ACC112 (cell line): Measurements from ENCODE around the gene TBC1D19.

ENCODE experiments used
- H2AFZ ChIP-seq: fragments of 200-600 bp; sonication (generic); one replicate; pipeline ENCODE4 v1.6.0; 2017; ENCODE audit warnings: antibody characterized with exemption, low read length; ENCODE audit not compliant: unreplicated experiment
- H3K27ac ChIP-seq: fragments of 200-600 bp; sonication (generic); 2 replicates; pipeline ENCODE4 v1.5.1; 2014; ENCODE audit warnings: low read depth, mild to moderate bottlenecking, antibody characterized with exemption, low read length, moderate library complexity
- H3K27me3 ChIP-seq: fragments of 200-600 bp; sonication (generic); 2 replicates; pipeline ENCODE4 v1.6.1; 2014; ENCODE audit warnings: mild to moderate bottlenecking, antibody characterized with exemption, low read length, moderate library complexity, mixed read lengths; ENCODE audit not compliant: insufficient read depth
- H3K36me3 ChIP-seq: fragments of 200-600 bp; sonication (generic); 2 replicates; pipeline ENCODE4 v1.6.1; 2016; ENCODE audit warnings: mild to moderate bottlenecking, antibody characterized with exemption, low read length, moderate library complexity, mixed read lengths; ENCODE audit not compliant: insufficient read depth
- H3K4me1 ChIP-seq: fragments of 200-600 bp; sonication (generic); one replicate; pipeline ENCODE4 v1.6.1; 2016; ENCODE audit warnings: low read length, mixed read lengths; ENCODE audit not compliant: insufficient read depth, unreplicated experiment, control insufficient read depth
- H3K4me3 ChIP-seq: fragments of 200-600 bp; sonication (generic); 2 replicates; pipeline ENCODE4 v1.5.1; 2014; ENCODE audit warnings: mild to moderate bottlenecking, low read depth, low read length
- H3K79me2 ChIP-seq: fragments of 200-600 bp; sonication (generic); one replicate; pipeline ENCODE4 v1.6.0; 2016; ENCODE audit warnings: low read length; ENCODE audit not compliant: control insufficient read depth, unreplicated experiment, insufficient read depth

The TBC1D19 gene

DNA sequence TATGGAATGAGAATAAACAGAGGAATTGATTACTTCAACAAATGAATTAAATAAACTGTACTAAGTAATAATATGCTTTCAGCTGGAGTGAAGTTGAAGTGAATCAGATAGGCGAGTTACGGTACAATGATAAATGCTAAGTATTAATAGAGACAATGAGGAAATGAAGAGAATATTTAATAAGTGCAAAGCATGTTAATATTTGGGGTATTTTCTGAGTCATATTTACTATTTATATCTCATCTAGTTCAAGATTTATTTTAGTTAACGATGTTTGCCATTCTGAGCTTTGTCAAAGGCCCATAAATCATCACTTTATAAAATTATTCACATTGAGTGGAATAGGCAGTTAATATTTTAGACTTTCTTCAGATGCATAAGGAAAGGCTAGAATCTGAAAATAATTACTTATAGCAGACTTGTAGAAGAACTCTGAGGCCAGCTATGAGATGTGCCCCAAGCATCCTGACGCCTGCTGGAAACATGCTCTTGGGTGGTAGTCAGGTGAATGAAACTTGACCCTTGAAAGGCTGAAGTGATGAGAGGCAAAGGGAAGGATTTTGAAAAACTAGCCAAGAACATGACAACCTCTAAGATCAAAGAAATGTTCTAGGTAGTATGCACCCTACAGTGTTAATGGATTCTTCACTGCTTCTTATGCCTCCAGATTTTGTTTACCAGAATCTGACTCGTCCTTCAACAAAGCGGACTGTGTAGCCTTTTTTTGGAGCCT, 142.9 kb downstream of the TBC1D19 start:
- H3K27me3 ChIP-seq = no peaks in the 10 kb centered on the region
- H3K79me2 ChIP-seq = no peaks in the 10 kb centered on the region
- peaks cover 6% of the 10 kb centered on the region for H3K4me1 ChIP-seq
- no peak overlapping the region for H3K4me3 ChIP-seq
- peaks cover 5% of the 10 kb centered on the region; the same call in 1 of the 2 replicates for H3K36me3 ChIP-seq
- H3K27ac ChIP-seq = no peak overlapping the region
- no peak overlapping the region for H2AFZ ChIP-seq

DNA sequence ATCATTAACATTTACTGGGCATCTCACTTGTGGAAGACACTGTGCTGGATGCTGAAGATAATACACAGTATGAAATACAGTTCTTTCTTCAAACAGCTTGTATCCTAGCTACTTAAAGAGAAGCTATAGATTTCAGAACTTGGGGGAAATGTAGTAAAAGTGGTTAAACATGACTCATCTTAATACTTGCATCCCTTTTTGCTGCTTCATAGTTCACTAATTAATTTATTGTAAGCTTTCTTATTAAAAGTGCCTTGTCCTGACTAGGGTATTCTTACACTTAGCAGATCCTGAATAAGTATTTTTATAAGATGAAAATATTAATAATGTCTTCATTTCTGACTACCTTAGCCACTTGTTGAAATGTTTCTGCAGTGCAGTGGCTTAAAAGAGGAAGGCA, 144.0 kb downstream of the TBC1D19 start:
- Histone ChIP-seq H3K36me3 (peaks cover 5% of the 10 kb centered on the region; the same call in 1 of the 2 replicates), H3K27ac (no peak overlapping the region), H3K4me1 (peaks cover 6% of the 10 kb centered on the region), H3K4me3 (no peak overlapping the region), H2AFZ (no peak overlapping the region), H3K27me3 (no peaks in the 10 kb centered on the region), H3K79me2 (no peaks in the 10 kb centered on the region)

DNA sequence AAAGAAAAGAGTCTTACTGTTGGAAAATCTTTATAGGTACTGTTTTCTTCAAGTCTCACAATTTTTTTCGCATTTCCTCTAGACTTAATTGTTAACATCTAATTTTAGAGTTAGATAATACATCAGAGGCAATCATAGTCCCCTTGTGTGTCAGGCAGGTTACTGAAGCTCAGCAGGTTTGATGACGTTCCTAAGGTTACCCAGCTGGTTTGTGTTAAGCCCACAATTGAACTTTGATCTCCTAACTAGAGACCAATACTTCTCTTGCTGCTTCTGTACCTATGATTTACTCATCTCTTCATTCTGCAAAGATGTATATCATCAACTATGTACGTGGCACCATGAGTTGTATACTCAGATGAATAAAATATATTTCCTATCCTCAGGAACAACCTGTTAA, 145.1 kb downstream of the TBC1D19 start:
- no peak overlapping the region for H2AFZ ChIP-seq
- peaks cover 6% of the 10 kb centered on the region for H3K4me1 ChIP-seq
- H3K27ac ChIP-seq = no peak overlapping the region
- no peak overlapping the region for H3K4me3 ChIP-seq
- H3K79me2 ChIP-seq = no peaks in the 10 kb centered on the region
- peaks cover 5% of the 10 kb centered on the region; the same call in 1 of the 2 replicates for H3K36me3 ChIP-seq
- H3K27me3 ChIP-seq = no peaks in the 10 kb centered on the region

DNA sequence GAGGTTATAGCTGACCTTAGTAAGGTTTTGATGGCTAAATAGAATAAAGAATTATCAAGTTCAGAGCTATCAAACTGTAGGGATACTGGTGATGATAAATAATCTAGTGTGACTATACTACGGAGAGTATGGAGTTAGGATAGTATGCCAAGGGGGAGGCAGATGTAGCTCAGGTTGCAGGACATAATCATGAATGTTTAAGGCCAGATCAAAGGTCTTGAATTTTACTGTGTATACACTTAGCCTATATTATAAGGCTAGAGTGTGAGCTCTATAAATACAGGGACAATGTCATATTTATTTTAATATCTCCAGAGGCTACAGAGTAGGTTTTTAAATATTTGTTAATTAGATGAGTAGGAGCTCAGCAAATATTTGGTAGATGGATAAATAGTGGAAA, 145.7 kb downstream of the TBC1D19 start:
- H3K27me3 ChIP-seq = no peaks in the 10 kb centered on the region
- peaks cover 6% of the 10 kb centered on the region for H3K4me1 ChIP-seq
- H3K4me3 ChIP-seq = no peak overlapping the region
- no peaks in the 10 kb centered on the region for H3K79me2 ChIP-seq
- no peak overlapping the region for H2AFZ ChIP-seq
- H3K27ac ChIP-seq = no peak overlapping the region
- H3K36me3 ChIP-seq = peaks cover 5% of the 10 kb centered on the region; the same call in 1 of the 2 replicates

DNA sequence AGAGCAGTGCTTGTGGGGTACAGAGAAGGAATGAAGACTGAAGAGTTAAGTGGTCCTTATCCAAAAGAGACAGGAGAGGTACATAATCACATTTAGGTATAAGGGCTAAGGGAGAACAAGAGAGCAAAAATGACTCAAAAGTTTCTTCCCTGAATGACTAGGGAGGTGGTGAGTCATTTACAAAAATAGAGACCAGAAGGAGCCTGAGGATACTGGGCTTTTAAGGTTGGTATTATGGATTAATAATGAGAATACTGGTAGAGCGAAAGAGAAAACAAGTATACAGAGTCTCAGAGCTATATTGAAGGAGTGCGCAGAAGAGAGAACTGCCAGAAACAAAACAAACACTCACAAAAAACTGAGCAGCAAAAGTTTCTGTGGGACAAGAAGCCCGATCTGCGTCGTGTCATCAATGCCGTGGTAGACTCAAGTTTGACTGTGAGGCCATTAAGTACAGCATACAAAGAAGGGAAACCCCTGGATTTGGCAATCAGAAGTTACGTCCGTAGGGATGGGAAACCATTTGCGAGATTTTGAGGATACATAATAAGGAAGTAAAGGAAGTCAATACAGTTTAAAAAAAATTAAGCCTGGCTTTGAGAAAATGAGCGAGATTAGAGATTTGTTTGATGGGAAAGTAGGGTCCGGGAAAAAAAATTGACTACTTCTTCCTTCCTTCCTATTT, 147.6 kb downstream of the TBC1D19 start:
- Histone ChIP-seq H3K79me2 (no peaks in the 10 kb centered on the region), H3K4me1 (peaks cover 6% of the 10 kb centered on the region), H2AFZ (no peak overlapping the region), H3K27ac (no peak overlapping the region), H3K36me3 (peaks cover 11% of the 10 kb centered on the region; the same call in 1 of the 2 replicates), H3K27me3 (no peaks in the 10 kb centered on the region), H3K4me3 (no peak overlapping the region)

DNA sequence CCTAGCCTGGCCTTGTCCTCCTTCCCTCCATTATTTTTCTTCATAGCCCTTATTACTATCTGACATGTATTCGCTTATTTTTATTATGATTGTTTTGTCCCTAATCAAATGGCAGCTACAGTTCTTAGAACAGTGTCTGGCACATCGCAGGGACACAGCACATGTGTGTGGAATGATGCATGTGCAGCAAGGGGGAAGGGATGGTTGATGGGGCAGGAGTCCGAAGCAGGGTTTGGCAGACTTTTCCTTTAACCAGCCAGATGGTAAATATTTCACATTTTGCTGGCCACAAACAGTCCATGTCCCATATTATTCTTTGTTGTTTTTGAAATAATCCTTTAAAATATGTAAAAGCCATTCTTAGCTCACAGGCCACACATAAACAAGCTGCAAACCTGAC, 148.5 kb downstream of the TBC1D19 start:
- H3K27me3 ChIP-seq = no peaks in the 10 kb centered on the region
- peaks cover 11% of the 10 kb centered on the region; the same call in 1 of the 2 replicates for H3K36me3 ChIP-seq
- H3K4me1 ChIP-seq = peaks cover 6% of the 10 kb centered on the region
- no peak overlapping the region for H3K4me3 ChIP-seq
- no peaks in the 10 kb centered on the region for H3K79me2 ChIP-seq
- H2AFZ ChIP-seq = no peak overlapping the region
- no peak overlapping the region for H3K27ac ChIP-seq

DNA sequence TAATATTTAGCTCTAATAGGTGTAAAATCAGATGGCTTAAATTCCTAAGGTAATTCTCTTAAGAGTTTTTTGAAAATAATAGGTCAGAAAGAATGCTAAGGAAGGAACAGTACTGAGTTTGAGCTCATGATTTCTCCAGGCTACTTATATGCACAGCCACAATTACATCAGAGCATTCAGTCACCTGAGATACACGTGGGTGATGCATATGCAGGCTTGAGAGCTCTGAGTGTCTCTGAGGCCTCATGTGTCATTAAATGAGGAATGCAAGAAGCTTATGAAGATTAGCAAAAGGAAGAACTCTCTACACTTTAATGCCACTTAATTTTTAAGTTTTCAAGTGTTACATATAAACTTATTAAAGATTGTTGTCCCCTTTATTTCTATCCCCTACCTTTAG, 152.7 kb downstream of the TBC1D19 start:
- Histone ChIP-seq H3K4me1 (no peaks in the 10 kb centered on the region), H3K4me3 (no peak overlapping the region), H2AFZ (no peak overlapping the region), H3K27ac (no peak overlapping the region), H3K27me3 (no peaks in the 10 kb centered on the region), H3K79me2 (no peaks in the 10 kb centered on the region), H3K36me3 (peaks cover 6% of the 10 kb centered on the region; the same call in 1 of the 2 replicates)

DNA sequence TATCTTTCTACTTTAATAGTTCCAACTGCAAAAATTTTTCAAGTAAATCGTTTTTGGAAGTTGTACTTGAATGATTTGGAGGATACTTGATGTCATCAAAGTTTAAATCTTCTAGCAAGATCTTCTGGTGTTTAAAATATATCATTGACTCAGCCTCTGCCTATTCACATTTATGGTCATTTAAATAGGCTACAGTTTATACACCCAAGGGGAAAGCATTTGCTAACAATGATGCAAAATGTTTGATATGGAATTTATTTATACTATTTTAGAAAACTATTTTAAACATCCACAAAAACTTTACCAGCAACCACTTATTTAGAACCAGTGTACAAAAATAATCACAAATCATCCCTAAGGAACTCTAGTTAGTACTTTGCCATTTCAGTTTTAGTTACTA, 153.5 kb downstream of the TBC1D19 start:
- Histone ChIP-seq H3K27ac (no peak overlapping the region), H3K79me2 (no peaks in the 10 kb centered on the region), H3K27me3 (no peaks in the 10 kb centered on the region), H3K4me1 (no peaks in the 10 kb centered on the region), H2AFZ (no peak overlapping the region), H3K4me3 (no peak overlapping the region), H3K36me3 (peaks cover 6% of the 10 kb centered on the region; the same call in 1 of the 2 replicates)

DNA sequence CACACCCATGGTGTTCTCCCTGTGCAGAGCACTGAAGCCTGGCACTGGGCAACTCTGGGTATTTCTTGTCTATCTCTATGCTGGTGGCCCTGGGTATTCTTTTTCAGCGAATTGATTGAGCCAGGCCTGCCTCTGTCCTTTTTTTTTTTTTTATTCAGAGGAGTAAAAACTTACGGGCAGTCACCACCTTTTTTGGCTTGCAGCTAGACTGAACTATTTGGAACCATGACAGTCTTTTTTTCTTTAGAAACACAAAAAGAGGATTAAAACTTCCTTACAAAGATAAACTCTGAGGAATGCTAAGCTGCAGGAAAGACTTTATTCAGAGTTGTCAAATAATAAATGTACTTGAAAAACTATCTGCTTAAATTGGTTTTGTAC, 157.6 kb downstream of the TBC1D19 start:
- no peak overlapping the region for H3K27ac ChIP-seq
- H3K27me3 ChIP-seq = no peaks in the 10 kb centered on the region
- H3K79me2 ChIP-seq = no peaks in the 10 kb centered on the region
- peaks cover 16% of the 10 kb centered on the region for H3K36me3 ChIP-seq
- no peak overlapping the region for H2AFZ ChIP-seq
- no peak overlapping the region for H3K4me3 ChIP-seq
- no peaks in the 10 kb centered on the region for H3K4me1 ChIP-seq

DNA sequence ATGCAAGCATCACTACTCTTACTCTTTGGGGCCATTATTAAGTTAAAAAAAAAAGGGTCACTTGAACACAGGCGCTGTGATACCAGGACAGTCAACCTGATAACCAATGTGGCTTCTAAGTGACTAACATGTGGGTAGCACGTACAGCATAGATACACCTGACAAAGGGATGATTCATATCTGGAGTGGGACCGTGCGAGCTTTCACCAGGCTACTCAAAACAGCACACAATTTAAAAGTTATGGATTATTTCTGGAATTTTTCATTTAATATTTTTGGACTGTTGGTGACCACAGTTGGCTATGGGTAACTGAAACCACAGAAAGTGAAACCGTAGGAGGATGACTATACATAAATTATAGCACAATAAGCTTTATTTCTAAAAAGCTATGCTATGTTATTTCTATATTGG, 162.9 kb downstream of the TBC1D19 start:
- Histone ChIP-seq H3K79me2 (no peaks in the 10 kb centered on the region), H2AFZ (no peak overlapping the region), H3K4me3 (no peak overlapping the region), H3K27ac (no peak overlapping the region), H3K27me3 (no peaks in the 10 kb centered on the region), H3K36me3 (peaks cover 16% of the 10 kb centered on the region), H3K4me1 (no peaks in the 10 kb centered on the region)

DNA sequence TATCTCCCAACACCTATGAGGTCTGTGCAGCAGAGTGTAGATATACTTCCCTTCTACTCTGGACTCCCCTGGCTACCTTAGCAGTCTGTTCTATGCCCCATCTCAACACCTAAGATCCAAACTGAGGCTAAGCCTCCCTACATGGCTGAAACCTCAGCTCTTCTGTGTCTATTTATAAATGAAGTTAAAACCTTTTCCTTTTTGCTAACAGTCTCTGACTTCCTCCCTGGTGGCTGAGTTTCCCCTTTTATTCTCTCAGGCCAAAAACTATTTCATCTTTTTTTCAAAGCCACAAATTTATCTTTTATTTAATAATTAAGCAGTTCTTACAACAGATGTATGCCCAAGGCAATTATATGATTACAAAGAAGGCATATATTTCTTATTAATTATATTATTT, 164.9 kb downstream of the TBC1D19 start:
- no peak overlapping the region for H3K27ac ChIP-seq
- H3K36me3 ChIP-seq = peaks cover 5% of the 10 kb centered on the region
- no peak overlapping the region for H3K4me3 ChIP-seq
- no peaks in the 10 kb centered on the region for H3K27me3 ChIP-seq
- no peaks in the 10 kb centered on the region for H3K79me2 ChIP-seq
- no peaks in the 10 kb centered on the region for H3K4me1 ChIP-seq
- H2AFZ ChIP-seq = no peak overlapping the region
